H54 (cell line): ENCODE data around the gene PIH1D2.
A peak's percentile ranks its signal among the peaks of the same experiment; 100 is the strongest.
"Not testable (repeated sequence)": the region's sequence is repeated elsewhere in the genome, so short reads cannot be mapped to it uniquely, and the experiment has no call there.

Experiments used
- DNase-seq: peaks from one replicate; pipeline ENCODE4 v3.0.0; 2011; ENCODE audit warnings: low spot score, mixed read lengths; ENCODE audit not compliant: insufficient read length
- FAIRE-seq: peaks from 3 replicates; lab custom pipeline; 2011; peaks lifted over from hg19 to GRCh38; lab: Jason Lieb, UNC
- POLR2A ChIP-seq: IDR thresholded peaks from 2 replicates; pipeline ENCODE4 v1.6.1; 2011; ENCODE audit warnings: low read depth, mild to moderate bottlenecking, low read length

Gene PIH1D2

GRCh38 chr11:112037527-112037926 lies 36.3 kb downstream of the PIH1D2 start:
- TF ChIP-seq POLR2A: no peak
- DNase-seq: no peak
- no peak for FAIRE-seq

GRCh38 chr11:112033902-112034301 lies 39.9 kb downstream of the PIH1D2 start:
- FAIRE-seq: no peak
- TF ChIP-seq POLR2A: no peak
- no peak for DNase-seq

- no peak for TF ChIP-seq POLR2A
- DNase-seq (no peak), FAIRE-seq (no peak)
Measured at GRCh38 chr11:112029460-112029859, 44.4 kb downstream of the PIH1D2 start.

GRCh38 chr11:112026784-112027410 lies 46.9 kb downstream of the PIH1D2 start:
- FAIRE-seq, DNase-seq: not testable (repeated sequence)

GRCh38 chr11:112025707-112026106 lies 48.1 kb downstream of the PIH1D2 start:
- FAIRE-seq: no peak
- no peak for DNase-seq
- no peak for TF ChIP-seq POLR2A

GRCh38 chr11:112024773-112025678 lies 48.8 kb downstream of the PIH1D2 start, which contains the start of gene DLAT:
DLAT (plus strand) TSS chr11:112025408; CDS start chr11:112025473, 65 bp downstream.
- TF ChIP-seq POLR2A: peak; percentile 58; the same call in 1 of the 2 replicates
- DNase-seq (peak; percentile 65), FAIRE-seq (no peak)

- FAIRE-seq (no peak), DNase-seq (no peak)
- TF ChIP-seq POLR2A: no peak
Measured at GRCh38 chr11:112024178-112024772, 49.5 kb downstream of the PIH1D2 start.

- TF ChIP-seq POLR2A: no peak
- FAIRE-seq: no peak
- DNase-seq: no peak
Measured at GRCh38 chr11:112023104-112023503, 50.7 kb downstream of the PIH1D2 start.

- FAIRE-seq (no peak), DNase-seq (no peak)
- no peak for TF ChIP-seq POLR2A
Measured at GRCh38 chr11:112019066-112019465, 54.8 kb downstream of the PIH1D2 start.
